Measurements from ENCODE around the gene HOXB9. TPM values are rescaled to one million over a fixed set of nuclear protein-coding genes. Genes with fewer than 3 reads are reported as not detected.

The HOXB9 gene
- total and polyA plus RNA-seq, 9 of the 15 experiments (the other 6 are each of a cell fraction or from before 2014, with no cell fraction given) = 3.1 to 196 (median 77.6) TPM

- TF ChIP-seq RNF2 (IDR thresholded peaks at IDR 0.05) (no peak), TFAP4 (CRISPR knock-in tag; IDR thresholded peaks at IDR 0.05; ENCODE audit: borderline replicate concordance) (no peak), VEZF1 (CRISPR knock-in tag; IDR thresholded peaks at IDR 0.05) (peak; percentile 52), BHLHE40 (IDR thresholded peaks at IDR 0.05; ENCODE audit: low read length) (0 out of 2 replicates have a peak, but pooled peaks have one; percentile 24), CTBP1 (IDR thresholded peaks at IDR 0.05; ENCODE audit: borderline replicate concordance) (no peak), SREBF1 (IDR thresholded peaks at IDR 0.05; ENCODE audit: borderline replicate concordance, low read depth, low read length) (no peak)
- TF ChIP-seq, protein P1, sequence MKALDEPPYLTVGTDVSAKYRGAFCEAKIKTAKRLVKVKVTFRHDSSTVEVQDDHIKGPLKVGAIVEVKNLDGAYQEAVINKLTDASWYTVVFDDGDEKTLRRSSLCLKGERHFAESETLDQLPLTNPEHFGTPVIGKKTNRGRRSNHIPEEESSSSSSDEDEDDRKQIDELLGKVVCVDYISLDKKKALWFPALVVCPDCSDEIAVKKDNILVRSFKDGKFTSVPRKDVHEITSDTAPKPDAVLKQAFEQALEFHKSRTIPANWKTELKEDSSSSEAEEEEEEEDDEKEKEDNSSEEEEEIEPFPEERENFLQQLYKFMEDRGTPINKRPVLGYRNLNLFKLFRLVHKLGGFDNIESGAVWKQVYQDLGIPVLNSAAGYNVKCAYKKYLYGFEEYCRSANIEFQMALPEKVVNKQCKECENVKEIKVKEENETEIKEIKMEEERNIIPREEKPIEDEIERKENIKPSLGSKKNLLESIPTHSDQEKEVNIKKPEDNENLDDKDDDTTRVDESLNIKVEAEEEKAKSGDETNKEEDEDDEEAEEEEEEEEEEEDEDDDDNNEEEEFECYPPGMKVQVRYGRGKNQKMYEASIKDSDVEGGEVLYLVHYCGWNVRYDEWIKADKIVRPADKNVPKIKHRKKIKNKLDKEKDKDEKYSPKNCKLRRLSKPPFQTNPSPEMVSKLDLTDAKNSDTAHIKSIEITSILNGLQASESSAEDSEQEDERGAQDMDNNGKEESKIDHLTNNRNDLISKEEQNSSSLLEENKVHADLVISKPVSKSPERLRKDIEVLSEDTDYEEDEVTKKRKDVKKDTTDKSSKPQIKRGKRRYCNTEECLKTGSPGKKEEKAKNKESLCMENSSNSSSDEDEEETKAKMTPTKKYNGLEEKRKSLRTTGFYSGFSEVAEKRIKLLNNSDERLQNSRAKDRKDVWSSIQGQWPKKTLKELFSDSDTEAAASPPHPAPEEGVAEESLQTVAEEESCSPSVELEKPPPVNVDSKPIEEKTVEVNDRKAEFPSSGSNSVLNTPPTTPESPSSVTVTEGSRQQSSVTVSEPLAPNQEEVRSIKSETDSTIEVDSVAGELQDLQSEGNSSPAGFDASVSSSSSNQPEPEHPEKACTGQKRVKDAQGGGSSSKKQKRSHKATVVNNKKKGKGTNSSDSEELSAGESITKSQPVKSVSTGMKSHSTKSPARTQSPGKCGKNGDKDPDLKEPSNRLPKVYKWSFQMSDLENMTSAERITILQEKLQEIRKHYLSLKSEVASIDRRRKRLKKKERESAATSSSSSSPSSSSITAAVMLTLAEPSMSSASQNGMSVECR (CRISPR knock-in tag; IDR thresholded peaks at IDR 0.05) = peak; percentile 39; the same call in 1 of the 2 replicates
- TF ChIP-seq, protein P2, sequence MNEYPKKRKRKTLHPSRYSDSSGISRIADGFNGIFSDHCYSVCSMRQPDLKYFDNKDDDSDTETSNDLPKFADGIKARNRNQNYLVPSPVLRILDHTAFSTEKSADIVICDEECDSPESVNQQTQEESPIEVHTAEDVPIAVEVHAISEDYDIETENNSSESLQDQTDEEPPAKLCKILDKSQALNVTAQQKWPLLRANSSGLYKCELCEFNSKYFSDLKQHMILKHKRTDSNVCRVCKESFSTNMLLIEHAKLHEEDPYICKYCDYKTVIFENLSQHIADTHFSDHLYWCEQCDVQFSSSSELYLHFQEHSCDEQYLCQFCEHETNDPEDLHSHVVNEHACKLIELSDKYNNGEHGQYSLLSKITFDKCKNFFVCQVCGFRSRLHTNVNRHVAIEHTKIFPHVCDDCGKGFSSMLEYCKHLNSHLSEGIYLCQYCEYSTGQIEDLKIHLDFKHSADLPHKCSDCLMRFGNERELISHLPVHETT (CRISPR knock-in tag; conservative IDR thresholded peaks at IDR 0.05 in 1 of 2, IDR thresholded peaks at IDR 0.05 in 1 of 2) = peak in 1 of 2 experiments; percentile 17; a peak in 1 of 4 replicates
- no peaks in the 10 kb centered on the region for H3K27me3 ChIP-seq (ENCODE audit: control insufficient read depth in 2 of 2, insufficient read depth in 2 of 2, low read length in 2 of 2)
- ATAC-seq = peak; percentile 12
These were observed 16.3 kb downstream of the HOXB9 start for GRCh38 chr17:48609759-48610281.

More at GRCh38 chr17:48609759-48610281, 16.3 kb downstream of the HOXB9 start:
- intact Hi-C loops (cut with micrococcal nuclease) (no loop called here), in situ Hi-C loops (cut with MboI) (no loop called here)
- Histone ChIP-seq H3K4me2 (ENCODE audit: insufficient read depth, low read length) (peak overlapping the region; percentile 71), H4K20me1 (replicated peaks; ENCODE audit: control insufficient read depth, insufficient read depth, low read length) (no peaks in the 10 kb centered on the region), H3K4me3 (peak overlapping the region; percentile 56), H2AFZ (ENCODE audit: low read depth, low read length) (peak overlapping the region; percentile 47), H3K9me3 (replicated peaks; ENCODE audit: control insufficient read depth, insufficient read depth, low read depth, low read length) (no peaks in the 10 kb centered on the region), H3K4me1 (replicated peaks in 1 of 2; ENCODE audit: control insufficient read depth in 2 of 2, insufficient read depth in 2 of 2, low read length in 2 of 2) (peaks cover 26 to 59% of the 10 kb centered on the region in 2 experiments), H3K27ac (ENCODE audit: extremely low read depth, low read depth, low read length) (peak overlapping the region; percentile 86), H3K9me1 (ENCODE audit: control insufficient read depth, insufficient read depth, low read length) (no peaks in the 10 kb centered on the region), H3K79me2 (ENCODE audit: control insufficient read depth, insufficient read depth, low read length) (peaks cover 22% of the 10 kb centered on the region; the same call in 2 of the 3 replicates), H3K36me3 (ENCODE audit: control insufficient read depth, insufficient read depth, low read length) (peaks cover 12% of the 10 kb centered on the region; the same call in 1 of the 3 replicates), H3K9ac (ENCODE audit: insufficient read depth in 1 of 2, low read depth in 2 of 2, low read length in 2 of 2) (peak overlapping the region; percentile 80 to 94)
- DNase-seq (ENCODE audit: extremely low read depth in 1 of 4, low spot score in 3 of 4) (peak in 2 of 4 experiments; percentile 43 to 44), FAIRE-seq (peak; percentile 65)
- CTCF ChIA-PET (ENCODE audit: low intra/inter-chr PET ratio) = no interaction called here
- BruUV-seq (replicated peaks) = TSS peak; percentile 24
- 0% methylated on average over 1 of the region's 15 CpGs for WGBS (ENCODE audit: insufficient coverage, low coverage, missing lambda C conversion rate)
- POLR2A ChIA-PET = interaction anchor here (0.6 to 1.2 kb wide), 6 partner anchors 11 to 1668 kb away, joined by 3 to 5 read pairs (median 3); partner anchors contain the start of gene NFE2L1

Data from K562 (cell line).